Measurements from ENCODE around the gene FERMT3.
"Not testable (repeated sequence)": the region's sequence is repeated elsewhere in the genome, so short reads cannot be mapped to it uniquely, and the experiment has no call there.

FERMT3 gene

GRCh38 chr11:64237484-64237951, 31.0 kb downstream of the FERMT3 start:
- no peak for DNase-seq

- DNase-seq, result no peak
Measured at GRCh38 chr11:64238076-64238475, 31.6 kb downstream of the FERMT3 start.

GRCh38 chr11:64238999-64239398, 32.5 kb downstream of the FERMT3 start:
- DNase-seq, result peak in 1 of 2 donors; percentile 16

- no peak for DNase-seq
Measured at GRCh38 chr11:64239662-64240434, 33.3 kb downstream of the FERMT3 start.

- peak; percentile 92 to 99 for DNase-seq
Measured at GRCh38 chr11:64240435-64241240, 34.1 kb downstream of the FERMT3 start, which contains the start of gene FKBP2. Gene FKBP2, plus strand, starts transcription at chr11:64241095. Its CDS starts 1,293 bp downstream, at chr11:64242388.

GRCh38 chr11:64241241-64241490, 34.6 kb downstream of the FERMT3 start:
- DNase-seq, result peak; percentile 98 to 100

GRCh38 chr11:64241491-64242374, 35.2 kb downstream of the FERMT3 start:
- DNase-seq, result no peak

GRCh38 chr11:64243236-64243854, 36.8 kb downstream of the FERMT3 start:
- no peak for DNase-seq

- DNase-seq, result no peak
Measured at GRCh38 chr11:64244107-64244506, 37.6 kb downstream of the FERMT3 start.

- DNase-seq, result no peak
Measured at GRCh38 chr11:64244966-64245365, 38.4 kb downstream of the FERMT3 start.

GRCh38 chr11:64245401-64245796, 38.9 kb downstream of the FERMT3 start:
- peak; percentile 6 to 28 for DNase-seq

- peak in 1 of 2 donors; percentile 21 for DNase-seq
Measured at GRCh38 chr11:64245797-64246620, 39.5 kb downstream of the FERMT3 start.

GRCh38 chr11:64246621-64246870, 40.0 kb downstream of the FERMT3 start:
- DNase-seq, result not testable (repeated sequence)

- peak; percentile 58 to 82 for DNase-seq
Measured at GRCh38 chr11:64246871-64247728, 40.6 kb downstream of the FERMT3 start, which contains the start of gene PPP1R14B. Gene PPP1R14B, minus strand, starts transcription at chr11:64246943. Its CDS starts 270 bp downstream, at chr11:64246673.

- no peak for DNase-seq
Measured at GRCh38 chr11:64247729-64248531, 41.4 kb downstream of the FERMT3 start.

- no peak for DNase-seq
Measured at GRCh38 chr11:64248578-64248977, 42.1 kb downstream of the FERMT3 start.

- no peak for DNase-seq
Measured at GRCh38 chr11:64249038-64249437, 42.5 kb downstream of the FERMT3 start.

GRCh38 chr11:64249563-64250414, 43.3 kb downstream of the FERMT3 start:
- no peak for DNase-seq

All from hippocampal formation (tissue), 2 donors.